NCI-H748 treated with DMSO at 0.1 percent for 48 hours (cell line): ENCODE data around the gene SAMD4B.

Experiments
- DNase-seq: peaks from one replicate; lab custom pipeline; 2025; lab: John Stamatoyannopoulos, UW

Gene SAMD4B

GRCh38 chr19:39410017-39410830 is 68.0 kb downstream of the SAMD4B start:
- DNase-seq = peak; percentile 27

DNA sequence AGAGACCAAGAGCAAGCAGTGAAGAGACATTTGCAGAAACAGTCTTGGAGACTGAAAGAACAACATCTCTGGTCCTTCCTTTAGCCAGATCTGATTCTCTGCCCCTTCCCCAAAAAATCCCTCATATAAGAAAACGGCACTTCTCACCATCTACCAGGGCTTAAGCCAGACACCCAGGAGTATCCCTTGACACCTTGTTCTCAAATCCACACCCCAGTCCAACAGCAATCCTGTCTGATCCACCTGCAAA is 68.5 kb downstream of the SAMD4B start:
- DNase-seq = no peak

DNA sequence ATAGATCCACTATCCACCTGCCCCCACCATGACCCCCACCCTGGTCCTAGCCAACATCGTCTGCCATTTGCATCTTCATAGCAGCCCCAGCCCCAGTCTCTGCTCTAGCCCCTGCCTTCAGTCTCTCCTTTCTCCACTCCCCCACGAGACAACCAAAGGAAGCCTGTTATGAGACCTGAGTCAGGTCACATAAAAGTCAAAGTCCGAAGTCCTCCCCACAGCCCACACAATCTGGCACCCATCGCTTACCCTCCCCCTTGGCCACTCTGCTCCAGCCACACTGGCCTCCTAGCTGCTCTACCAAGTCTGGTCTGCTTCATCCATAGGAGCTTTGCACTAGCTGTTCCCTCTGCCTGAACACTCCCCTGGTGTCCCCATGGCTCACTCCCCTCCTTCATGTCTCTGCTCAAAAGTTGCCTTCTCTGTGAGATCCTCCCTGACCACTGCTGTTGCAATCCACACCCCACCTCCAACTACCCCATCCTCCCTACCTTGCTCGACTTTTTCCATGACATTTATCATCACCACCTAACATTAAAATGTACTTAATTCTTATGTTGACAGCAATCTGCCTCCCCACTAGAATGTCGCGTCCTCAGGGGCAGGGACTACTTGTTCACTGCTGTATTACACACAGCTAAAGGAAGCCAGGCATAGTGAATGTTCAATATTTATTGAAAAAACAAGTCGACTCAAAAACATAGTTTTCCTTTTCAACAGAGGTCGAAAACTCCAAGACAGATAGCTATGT is 69.0 kb downstream of the SAMD4B start:
- no peak for DNase-seq

DNA sequence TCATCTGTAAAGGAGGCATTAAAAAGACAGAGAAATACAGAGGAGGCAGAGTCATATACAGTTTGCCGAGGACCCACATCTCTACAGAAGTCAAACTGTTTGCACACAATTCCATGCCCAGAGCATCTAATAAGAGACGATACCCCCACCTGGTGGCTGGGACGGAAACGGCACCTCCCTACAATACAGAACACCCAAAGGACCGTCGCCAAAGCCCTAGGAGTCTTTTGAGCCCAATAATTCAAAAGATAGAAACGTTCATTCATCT is 69.5 kb downstream of the SAMD4B start:
- peak; percentile 99 for DNase-seq

DNA sequence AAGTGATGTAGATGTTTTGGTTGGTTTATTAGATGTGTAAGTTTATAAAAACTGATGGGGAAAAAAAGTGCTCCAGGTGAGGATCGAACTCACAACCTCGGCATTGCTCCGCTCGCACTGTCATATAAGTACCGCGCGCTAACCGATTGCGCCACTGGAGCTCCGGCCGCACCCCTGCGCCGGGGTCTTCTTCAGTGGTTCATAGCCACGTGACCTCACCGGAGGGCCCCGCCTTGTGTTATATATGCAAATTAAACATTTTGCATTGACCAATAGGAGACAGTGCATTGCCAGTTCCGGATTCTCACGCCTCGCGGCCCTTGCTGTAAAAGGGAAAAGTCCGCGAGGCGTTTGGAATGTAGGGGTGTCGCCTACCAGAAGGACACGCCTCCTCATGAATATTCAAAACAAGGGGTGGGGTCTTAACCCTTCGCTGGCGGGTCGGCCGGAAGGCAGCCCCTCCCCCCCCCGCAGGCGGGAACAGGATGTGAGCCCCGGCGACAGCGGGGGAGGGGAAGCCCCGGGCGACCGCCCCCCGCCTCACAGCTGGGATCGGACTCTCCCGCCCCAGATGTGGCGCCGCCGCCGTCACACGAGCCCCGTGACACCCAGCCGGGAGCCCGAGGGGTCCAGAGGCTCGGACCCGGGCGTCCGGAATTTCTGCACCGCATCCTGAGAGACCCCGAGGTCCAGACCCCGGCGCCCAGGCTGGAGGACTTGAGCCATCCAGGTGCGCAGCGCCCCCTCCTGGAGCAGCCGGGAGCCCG is 70.1 kb downstream of the SAMD4B start, which contains the start of gene PLEKHG2:
Gene PLEKHG2, plus strand, starts transcription at position 570 of the 767 bp plus-strand sequence. CDS start 1,418 bp downstream, outside the sequence.
- DNase-seq = peak; percentile 99

DNA sequence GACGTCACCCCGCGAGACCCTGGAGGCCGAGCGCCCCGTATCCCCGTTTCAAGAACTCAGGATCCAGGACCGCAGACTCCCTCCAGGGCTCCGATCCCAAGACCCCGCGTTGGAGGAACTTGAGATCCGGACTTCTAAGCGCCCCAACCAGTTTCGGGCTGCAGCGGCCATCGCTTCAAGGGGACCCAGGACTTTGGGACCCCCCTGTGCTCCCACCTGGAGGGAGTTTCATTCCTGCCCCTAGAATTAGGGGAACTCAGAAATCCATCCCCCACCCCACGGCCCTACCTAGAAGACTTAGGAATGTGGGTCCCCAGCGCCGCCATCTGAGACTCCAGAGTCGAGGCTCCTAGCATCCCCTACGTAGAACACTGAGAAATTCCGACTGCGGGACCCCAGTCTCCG is 70.6 kb downstream of the SAMD4B start:
- no peak for DNase-seq

- DNase-seq = peak; percentile 15
These were observed 71.2 kb downstream of the SAMD4B start for GRCh38 chr19:39413272-39413910.

DNA sequence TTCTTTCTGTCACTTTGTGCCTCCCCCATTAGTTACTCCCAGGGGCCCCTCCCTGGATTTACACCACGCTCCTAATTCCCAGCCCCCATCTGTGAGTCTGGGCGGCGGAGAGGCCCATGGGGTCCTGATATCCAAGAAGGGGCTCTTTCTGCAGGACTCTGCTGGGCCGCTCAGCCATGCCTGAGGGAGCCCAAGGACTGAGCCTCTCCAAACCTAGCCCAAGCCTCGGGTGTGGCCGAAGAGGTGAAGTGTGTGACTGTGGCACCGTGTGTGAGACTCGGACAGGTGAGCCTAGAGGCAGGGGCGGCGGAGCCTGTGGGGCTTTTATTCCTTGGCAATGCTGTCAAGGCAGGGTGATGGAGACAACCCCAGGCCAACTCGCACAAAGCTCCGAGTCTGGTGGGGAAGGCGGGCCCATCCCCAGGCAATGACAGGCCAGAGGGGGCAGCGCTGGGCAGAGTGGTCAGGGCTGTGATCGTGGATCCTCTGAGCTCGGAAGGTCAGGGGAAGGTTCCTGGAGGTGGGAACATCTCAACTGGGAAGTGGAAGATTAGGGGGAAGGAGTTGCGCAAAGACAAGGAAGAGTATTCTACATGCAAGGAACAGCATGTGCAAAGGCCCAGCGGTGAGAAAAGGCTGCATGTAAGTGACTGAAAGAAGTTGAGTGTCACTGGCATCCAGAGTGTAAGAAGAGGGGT is 71.8 kb downstream of the SAMD4B start:
- DNase-seq = no peak

- no peak for DNase-seq
These were observed 73.2 kb downstream of the SAMD4B start for GRCh38 chr19:39415111-39416046.

- DNase-seq = no peak
These were observed 74.2 kb downstream of the SAMD4B start for GRCh38 chr19:39416152-39417120.

DNA sequence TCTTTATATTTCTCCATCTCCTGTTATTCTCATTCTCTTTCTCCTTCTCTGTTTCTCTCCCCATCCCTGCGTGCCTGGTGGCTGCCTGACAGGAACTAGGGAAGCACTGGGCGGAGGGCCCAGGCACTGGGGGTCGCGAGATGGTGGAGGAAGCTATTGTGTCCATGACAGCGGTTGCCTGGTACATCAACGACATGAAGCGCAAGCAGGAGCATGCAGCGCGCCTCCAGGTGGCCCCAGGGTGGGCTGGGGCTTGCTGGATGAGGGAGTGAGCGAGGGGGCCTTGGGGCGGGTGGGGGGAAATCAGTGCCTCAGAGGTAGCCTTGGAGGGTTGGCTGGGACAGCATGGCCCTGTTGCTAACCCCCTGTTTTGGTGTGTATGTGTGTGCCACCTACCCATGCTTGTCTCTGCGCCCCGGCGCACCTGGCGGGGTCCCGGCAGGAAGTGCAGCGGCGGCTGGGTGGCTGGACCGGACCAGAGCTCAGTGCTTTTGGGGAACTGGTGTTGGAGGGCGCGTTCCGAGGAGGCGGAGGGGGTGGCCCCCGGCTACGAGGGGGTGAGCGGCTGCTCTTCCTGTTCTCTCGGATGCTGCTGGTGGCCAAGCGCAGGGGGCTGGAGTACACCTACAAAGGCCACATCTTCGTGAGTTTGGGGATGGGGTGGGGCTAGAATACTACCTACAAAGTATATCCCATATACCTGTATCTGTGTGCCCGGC is 75.4 kb downstream of the SAMD4B start:
- DNase-seq = no peak

GRCh38 chr19:39419003-39419402 is 76.8 kb downstream of the SAMD4B start:
- DNase-seq = no peak

GRCh38 chr19:39420769-39421168 is 78.5 kb downstream of the SAMD4B start:
- no peak for DNase-seq

DNA sequence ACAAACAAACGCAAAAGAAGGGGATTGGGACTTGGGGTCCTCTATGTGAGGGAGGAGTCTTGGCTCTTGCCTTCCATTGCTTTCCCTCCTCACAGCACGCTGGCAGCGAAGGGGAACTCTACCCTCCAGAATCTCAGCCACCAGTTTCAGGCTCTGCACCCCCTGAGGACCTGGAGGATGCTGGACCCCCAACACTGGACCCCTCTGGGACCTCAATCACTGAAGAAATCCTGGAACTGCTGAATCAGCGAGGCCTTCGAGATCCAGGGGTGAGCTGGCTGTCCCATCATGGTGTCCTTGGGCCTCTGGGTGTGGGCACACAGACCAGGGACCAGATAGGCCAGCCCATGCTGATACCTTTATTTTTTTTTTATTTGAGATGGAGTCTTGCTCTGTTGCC is 79.8 kb downstream of the SAMD4B start:
- no peak for DNase-seq

GRCh38 chr19:39423258-39424086 is 81.3 kb downstream of the SAMD4B start:
- DNase-seq = no peak

DNA sequence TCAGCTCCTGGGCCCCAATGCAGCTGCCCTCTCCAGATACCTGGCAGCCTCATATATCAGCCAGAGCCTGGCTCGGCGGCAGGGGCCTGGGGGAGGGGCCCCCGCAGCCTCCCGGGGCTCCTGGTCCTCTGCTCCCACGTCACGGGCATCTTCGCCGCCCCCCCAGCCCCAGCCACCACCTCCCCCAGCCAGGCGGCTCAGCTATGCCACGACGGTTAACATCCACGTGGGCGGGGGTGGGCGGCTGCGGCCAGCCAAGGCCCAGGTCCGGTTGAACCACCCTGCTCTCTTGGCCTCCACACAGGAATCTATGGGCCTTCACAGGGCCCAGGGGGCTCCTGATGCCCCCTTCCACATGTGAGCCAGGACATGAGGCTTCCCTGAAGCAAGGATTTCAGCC is 82.7 kb downstream of the SAMD4B start:
- no peak for DNase-seq

- no peak for DNase-seq
These were observed 83.5 kb downstream of the SAMD4B start for GRCh38 chr19:39425744-39426143.

- no peak for DNase-seq
These were observed 83.9 kb downstream of the SAMD4B start for GRCh38 chr19:39426170-39426569.
